Measurements from ENCODE around the gene PCDHGA10. TPM values are rescaled to one million over a fixed set of nuclear protein-coding genes. Genes with fewer than 3 reads are reported as not detected.
"Not testable (repeated sequence)": the region's sequence is repeated elsewhere in the genome, so short reads cannot be mapped to it uniquely, and the experiment has no call there.

The PCDHGA10 gene
- total and polyA plus RNA-seq, 12 donors, result 0.64 to 9.7 (median 7.1) TPM

DNA sequence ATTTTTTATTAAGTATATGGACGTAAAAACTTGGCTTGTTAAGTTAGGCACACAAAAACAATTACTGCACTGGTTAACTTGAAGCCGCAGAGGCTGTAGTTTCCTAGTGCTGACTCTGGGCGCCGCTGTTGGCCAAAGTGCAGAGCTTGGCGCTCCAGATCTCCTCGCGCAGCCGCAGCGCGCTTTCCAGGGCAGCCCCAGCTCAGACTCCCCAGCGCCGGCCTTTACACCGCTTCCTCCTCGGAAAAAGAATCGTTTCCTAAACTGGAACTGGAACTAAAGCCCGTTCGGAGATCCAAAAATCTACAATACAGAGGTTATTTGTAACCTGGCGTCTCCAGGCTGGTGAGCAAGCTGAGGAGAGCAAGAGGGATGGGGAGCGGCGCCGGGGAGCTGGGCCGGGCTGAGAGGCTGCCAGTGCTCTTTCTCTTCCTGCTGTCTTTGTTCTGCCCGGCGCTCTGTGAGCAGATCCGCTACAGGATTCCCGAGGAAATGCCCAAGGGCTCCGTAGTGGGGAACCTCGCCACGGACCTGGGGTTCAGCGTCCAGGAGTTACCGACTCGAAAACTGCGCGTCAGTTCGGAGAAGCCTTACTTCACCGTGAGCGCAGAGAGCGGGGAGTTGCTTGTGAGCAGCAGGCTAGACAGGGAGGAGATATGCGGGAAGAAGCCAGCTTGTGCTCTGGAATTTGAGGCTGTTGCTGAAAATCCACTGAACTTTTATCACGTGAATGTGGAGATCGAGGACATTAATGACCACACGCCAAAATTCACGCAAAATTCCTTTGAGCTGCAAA, 14.8 kb upstream of the PCDHGA10 start, which contains the start of gene PCDHGB5:
PCDHGB5 (plus strand) TSS at position 192 of the 796 bp plus-strand sequence; CDS start at position 373, 181 bp downstream.
- TF ChIP-seq, protein P1, sequence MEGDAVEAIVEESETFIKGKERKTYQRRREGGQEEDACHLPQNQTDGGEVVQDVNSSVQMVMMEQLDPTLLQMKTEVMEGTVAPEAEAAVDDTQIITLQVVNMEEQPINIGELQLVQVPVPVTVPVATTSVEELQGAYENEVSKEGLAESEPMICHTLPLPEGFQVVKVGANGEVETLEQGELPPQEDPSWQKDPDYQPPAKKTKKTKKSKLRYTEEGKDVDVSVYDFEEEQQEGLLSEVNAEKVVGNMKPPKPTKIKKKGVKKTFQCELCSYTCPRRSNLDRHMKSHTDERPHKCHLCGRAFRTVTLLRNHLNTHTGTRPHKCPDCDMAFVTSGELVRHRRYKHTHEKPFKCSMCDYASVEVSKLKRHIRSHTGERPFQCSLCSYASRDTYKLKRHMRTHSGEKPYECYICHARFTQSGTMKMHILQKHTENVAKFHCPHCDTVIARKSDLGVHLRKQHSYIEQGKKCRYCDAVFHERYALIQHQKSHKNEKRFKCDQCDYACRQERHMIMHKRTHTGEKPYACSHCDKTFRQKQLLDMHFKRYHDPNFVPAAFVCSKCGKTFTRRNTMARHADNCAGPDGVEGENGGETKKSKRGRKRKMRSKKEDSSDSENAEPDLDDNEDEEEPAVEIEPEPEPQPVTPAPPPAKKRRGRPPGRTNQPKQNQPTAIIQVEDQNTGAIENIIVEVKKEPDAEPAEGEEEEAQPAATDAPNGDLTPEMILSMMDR (IDR thresholded peaks at IDR 0.05), result peak in 5 of 6 experiments; percentile 23 to 46 (median 30)
- H3K4me3 ChIP-seq, result peak within 1 kb of the TSS in 1 of 4 donors; percentile 30
- intact Hi-C loops (cut with DNase I); H3K27ac ChIP-seq; H3K27me3 ChIP-seq; H3K36me3 ChIP-seq (replicated peaks in 1 of 2); H3K4me1 ChIP-seq (replicated peaks in 1 of 2): not testable (repeated sequence)
- peaks cover 5 to 40% (median 8%) of the 10 kb centered on the region in 3 donors for H3K9me3 ChIP-seq (replicated peaks in 1 of 3)
- DNase-seq, result peak in 3 of 7 donors; percentile 24 to 45 (median 32)
- 2 to 10% (median 7%) methylated on average over 7 to 24 of the region's 43 CpGs for WGBS, 4 donors

DNA sequence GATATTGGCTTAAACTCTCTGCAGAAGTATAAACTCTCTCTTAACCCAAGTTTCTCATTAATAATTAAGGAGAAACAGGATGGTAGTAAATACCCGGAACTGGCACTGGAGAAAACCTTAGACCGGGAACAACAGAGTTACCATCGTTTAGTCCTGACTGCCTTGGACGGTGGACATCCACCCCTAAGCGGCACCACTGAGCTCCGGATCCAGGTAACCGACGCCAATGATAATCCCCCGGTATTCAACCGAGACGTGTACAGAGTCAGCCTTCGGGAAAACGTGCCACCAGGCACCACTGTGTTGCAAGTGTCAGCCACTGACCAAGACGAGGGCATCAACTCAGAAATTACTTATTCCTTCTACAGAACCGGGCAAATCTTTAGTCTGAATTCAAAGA, 14.2 kb upstream of the PCDHGA10 start:
- intact Hi-C loops (cut with DNase I), result no loop called here
- no peak for DNase-seq
- Histone ChIP-seq H3K27me3 (no peaks in the 10 kb centered on the region), H3K4me1 (replicated peaks in 1 of 2) (no peaks in the 10 kb centered on the region), H3K36me3 (replicated peaks in 1 of 2) (no peaks in the 10 kb centered on the region), H3K4me3 (no peak overlapping the region), H3K9me3 (replicated peaks in 1 of 3) (peaks cover 5 to 42% (median 8%) of the 10 kb centered on the region in 3 donors), H3K27ac (no peak overlapping the region)
- 19 to 44% (median 23%) methylated on average over 9 to 15 of the region's 15 CpGs for WGBS, 4 donors
- TF ChIP-seq, protein P1 (IDR thresholded peaks at IDR 0.05), result no peak
- no peak for TF ChIP-seq POLR2A (IDR thresholded peaks at IDR 0.05)

DNA sequence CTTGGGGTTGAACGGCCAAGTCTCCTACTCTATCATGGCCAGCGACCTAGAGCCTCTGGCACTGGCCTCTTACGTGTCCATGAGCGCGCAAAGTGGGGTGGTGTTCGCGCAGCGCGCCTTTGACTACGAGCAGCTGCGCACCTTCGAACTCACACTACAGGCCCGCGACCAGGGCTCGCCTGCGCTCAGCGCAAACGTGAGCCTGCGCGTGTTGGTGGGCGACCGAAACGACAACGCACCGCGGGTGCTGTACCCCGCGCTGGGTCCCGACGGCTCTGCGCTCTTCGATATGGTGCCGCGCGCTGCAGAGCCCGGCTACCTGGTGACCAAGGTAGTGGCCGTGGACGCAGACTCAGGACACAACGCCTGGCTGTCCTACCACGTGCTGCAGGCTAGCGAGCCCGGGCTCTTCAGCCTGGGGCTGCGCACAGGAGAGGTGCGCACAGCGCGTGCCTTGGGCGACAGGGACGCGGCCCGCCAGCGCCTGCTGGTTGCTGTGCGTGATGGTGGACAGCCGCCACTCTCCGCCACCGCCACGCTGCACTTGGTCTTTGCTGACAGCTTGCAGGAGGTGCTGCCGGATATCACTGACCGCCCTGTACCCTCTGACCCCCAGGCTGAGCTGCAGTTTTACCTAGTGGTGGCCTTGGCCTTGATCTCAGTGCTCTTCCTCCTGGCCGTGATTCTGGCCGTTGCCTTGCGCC, 13.1 kb upstream of the PCDHGA10 start:
- 19 to 24% (median 21%) methylated on average over 3 to 61 of the region's 61 CpGs for WGBS, 4 donors
- Histone ChIP-seq H3K27ac (no peak overlapping the region), H3K9me3 (replicated peaks in 1 of 3) (peaks cover 5 to 44% (median 8%) of the 10 kb centered on the region in 3 donors), H3K36me3 (replicated peaks in 1 of 2) (no peaks in the 10 kb centered on the region), H3K4me3 (no peak overlapping the region), H3K27me3 (no peaks in the 10 kb centered on the region), H3K4me1 (replicated peaks in 1 of 2) (no peaks in the 10 kb centered on the region)
- intact Hi-C loops (cut with DNase I), result no loop called here
- DNase-seq, result no peak
- TF ChIP-seq POLR2A (IDR thresholded peaks at IDR 0.05), result no peak
- TF ChIP-seq, protein P1 (IDR thresholded peaks at IDR 0.05), result no peak

DNA sequence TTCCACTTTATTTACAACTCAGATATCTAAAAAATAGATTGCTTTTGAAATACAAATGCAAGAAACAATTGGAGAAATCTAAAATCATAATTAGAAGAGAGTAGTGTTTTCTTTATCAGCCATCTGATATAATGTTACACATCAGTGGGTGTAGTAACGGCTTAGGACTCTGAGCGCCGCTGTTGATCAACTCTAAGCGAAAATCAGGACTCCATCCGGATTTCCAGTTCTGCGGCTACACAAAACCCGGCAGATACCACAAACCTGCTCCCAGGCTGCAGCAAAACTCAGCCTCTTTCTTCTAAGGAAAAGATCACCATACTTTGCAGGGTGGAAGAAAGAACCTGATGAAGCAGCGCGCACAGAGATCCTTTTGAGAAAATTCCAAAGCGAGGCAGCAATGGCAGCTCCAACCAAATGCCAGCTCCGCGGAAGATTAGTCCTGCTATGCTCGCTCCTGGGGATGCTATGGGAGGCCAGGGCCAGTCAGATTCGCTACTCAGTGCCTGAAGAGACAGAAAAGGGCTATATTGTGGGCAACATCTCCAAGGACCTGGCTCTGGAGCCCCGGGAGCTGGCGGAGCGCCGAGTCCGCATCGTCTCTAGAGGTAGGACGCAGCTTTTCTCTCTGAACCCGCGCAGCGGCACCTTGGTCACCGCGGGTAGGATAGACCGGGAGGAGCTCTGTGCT, 10.1 kb upstream of the PCDHGA10 start, which contains the start of gene PCDHGA9:
PCDHGA9 (plus strand) TSS at position 226 of the 691 bp plus-strand sequence; CDS start at position 401, 175 bp downstream.
- DNase-seq, result peak in 2 of 7 donors; percentile 34 to 42
- Histone ChIP-seq H3K9me3 (replicated peaks in 1 of 3) (peaks cover 0 to 64% (median 8%) of the 10 kb centered on the region in 3 donors), H3K4me1 (replicated peaks in 1 of 2) (no peaks in the 10 kb centered on the region), H3K27ac (no peak within 1 kb of the TSS), H3K27me3 (no peaks in the 10 kb centered on the region), H3K36me3 (replicated peaks in 1 of 2) (no peaks in the 10 kb centered on the region), H3K4me3 (peak within 1 kb of the TSS in 1 of 4 donors; percentile 41)
- TF ChIP-seq, protein P1 (IDR thresholded peaks at IDR 0.05), result peak in 3 of 6 experiments; percentile 32 to 37 (median 34)
- TF ChIP-seq POLR2A (IDR thresholded peaks at IDR 0.05), result no peak
- intact Hi-C loops (cut with DNase I), result no loop called here
- 10 to 14% (median 11%) methylated on average over 10 to 27 of the region's 27 CpGs for WGBS, 4 donors
